Mononuclear cell (primary cell): ENCODE results near the gene NTN4. TPM values are rescaled to one million over a fixed set of nuclear protein-coding genes. Genes with fewer than 3 reads are reported as not detected.
"Not testable (repeated sequence)": the region's sequence is repeated elsewhere in the genome, so short reads cannot be mapped to it uniquely, and the experiment has no call there.

Source experiments
- H3K27me3 ChIP-seq: 2 replicates; pipeline ENCODE4 v1.6.0; 2011; ENCODE audit warnings: low read length, control low read depth; ENCODE audit not compliant: insufficient read depth
- H3K4me1 ChIP-seq: 2 replicates; pipeline ENCODE4 v1.5.1; 2011; ENCODE audit warnings: mild to moderate bottlenecking, low read length, control low read depth; ENCODE audit not compliant: insufficient read depth
- H3K4me3 ChIP-seq: 2 replicates; pipeline ENCODE4 v1.5.1; 2011; ENCODE audit warnings: mild to moderate bottlenecking, low read length, moderate library complexity
- H3K9me3 ChIP-seq: 2 replicates; pipeline ENCODE4 v1.5.1; 2011; ENCODE audit warnings: low read depth, mild to moderate bottlenecking, control low read depth, low read length
- total RNA-seq: library from RNA; depleted of rRNA; stranded (reverse); fragments of >200 nt; gene quantifications from one replicate; pipeline ENCODE4 v1.2.3, GENCODE V29; 2012

NTN4 gene
- total RNA-seq, 1 donor, result 0.31 TPM

- Histone ChIP-seq H3K4me3 (no peak overlapping the region), H3K27me3 (no peaks in the 10 kb centered on the region), H3K9me3 (no peaks in the 10 kb centered on the region), H3K4me1 (no peaks in the 10 kb centered on the region)
These were observed 102.6 kb downstream of the NTN4 start for GRCh38 chr12:95687937-95688336.

- no peak overlapping the region for H3K4me3 ChIP-seq
- no peaks in the 10 kb centered on the region for H3K27me3 ChIP-seq
- H3K4me1 ChIP-seq, result no peaks in the 10 kb centered on the region
- H3K9me3 ChIP-seq, result no peaks in the 10 kb centered on the region
These were observed 107.1 kb downstream of the NTN4 start for GRCh38 chr12:95683418-95683817.

- Histone ChIP-seq H3K4me1 (no peaks in the 10 kb centered on the region), H3K27me3 (no peaks in the 10 kb centered on the region)
These were observed 109.3 kb downstream of the NTN4 start for GRCh38 chr12:95681210-95681765.

GRCh38 chr12:95678684-95679083, 111.9 kb downstream of the NTN4 start:
- Histone ChIP-seq H3K27me3 (no peaks in the 10 kb centered on the region), H3K4me3 (no peak overlapping the region), H3K4me1 (no peaks in the 10 kb centered on the region), H3K9me3 (no peaks in the 10 kb centered on the region)

More at GRCh38 chr12:95681210-95681765, 109.3 kb downstream of the NTN4 start:
- Histone ChIP-seq H3K4me3 (no peak overlapping the region), H3K9me3 (no peaks in the 10 kb centered on the region)

- not testable (repeated sequence) for H3K4me1 ChIP-seq, H3K4me3 ChIP-seq, H3K9me3 ChIP-seq, H3K27me3 ChIP-seq
These were observed 112.8 kb downstream of the NTN4 start for GRCh38 chr12:95677782-95678181.

GRCh38 chr12:95674631-95675030, 115.9 kb downstream of the NTN4 start:
- Histone ChIP-seq H3K4me1 (no peaks in the 10 kb centered on the region), H3K27me3 (no peaks in the 10 kb centered on the region), H3K4me3 (no peak overlapping the region), H3K9me3 (no peaks in the 10 kb centered on the region)

- no peaks in the 10 kb centered on the region for H3K9me3 ChIP-seq
- H3K4me3 ChIP-seq, result no peak overlapping the region
- no peaks in the 10 kb centered on the region for H3K27me3 ChIP-seq
- H3K4me1 ChIP-seq, result no peaks in the 10 kb centered on the region
These were observed 116.4 kb downstream of the NTN4 start for GRCh38 chr12:95674163-95674562.

GRCh38 chr12:95673576-95673975, 117.0 kb downstream of the NTN4 start:
- H3K27me3 ChIP-seq, result no peaks in the 10 kb centered on the region
- H3K9me3 ChIP-seq, result no peaks in the 10 kb centered on the region
- H3K4me1 ChIP-seq, result no peaks in the 10 kb centered on the region
- H3K4me3 ChIP-seq, result no peak overlapping the region

- Histone ChIP-seq H3K4me1 (no peaks in the 10 kb centered on the region), H3K9me3 (no peaks in the 10 kb centered on the region)
These were observed 118.4 kb downstream of the NTN4 start for GRCh38 chr12:95672166-95672565.

GRCh38 chr12:95671265-95671664, 119.3 kb downstream of the NTN4 start:
- H3K4me1 ChIP-seq, result no peaks in the 10 kb centered on the region
- H3K9me3 ChIP-seq, result no peaks in the 10 kb centered on the region
- H3K27me3 ChIP-seq, result no peaks in the 10 kb centered on the region
- H3K4me3 ChIP-seq, result no peak overlapping the region

More at GRCh38 chr12:95672166-95672565, 118.4 kb downstream of the NTN4 start:
- H3K4me3 ChIP-seq, result no peak overlapping the region
- H3K27me3 ChIP-seq, result no peaks in the 10 kb centered on the region

GRCh38 chr12:95663525-95663924, 127.0 kb downstream of the NTN4 start:
- Histone ChIP-seq H3K27me3 (no peaks in the 10 kb centered on the region), H3K9me3 (no peaks in the 10 kb centered on the region), H3K4me3 (no peak overlapping the region), H3K4me1 (no peaks in the 10 kb centered on the region)

GRCh38 chr12:95661360-95661759, 129.2 kb downstream of the NTN4 start:
- Histone ChIP-seq H3K4me1 (no peaks in the 10 kb centered on the region), H3K4me3 (no peak overlapping the region), H3K9me3 (no peaks in the 10 kb centered on the region), H3K27me3 (no peaks in the 10 kb centered on the region)

- no peaks in the 10 kb centered on the region for H3K27me3 ChIP-seq
- no peaks in the 10 kb centered on the region for H3K9me3 ChIP-seq
- no peaks in the 10 kb centered on the region for H3K4me1 ChIP-seq
- H3K4me3 ChIP-seq, result no peak overlapping the region
These were observed 132.2 kb downstream of the NTN4 start for GRCh38 chr12:95658386-95658785.

- not testable (repeated sequence) for H3K9me3 ChIP-seq, H3K4me1 ChIP-seq, H3K4me3 ChIP-seq, H3K27me3 ChIP-seq
These were observed 135.9 kb downstream of the NTN4 start for GRCh38 chr12:95654665-95655064.

- no peaks in the 10 kb centered on the region for H3K9me3 ChIP-seq
- H3K27me3 ChIP-seq, result no peaks in the 10 kb centered on the region
- no peaks in the 10 kb centered on the region for H3K4me1 ChIP-seq
- H3K4me3 ChIP-seq, result no peak overlapping the region
These were observed 136.6 kb downstream of the NTN4 start for GRCh38 chr12:95653771-95654546.

GRCh38 chr12:95651681-95652080, 138.9 kb downstream of the NTN4 start:
- Histone ChIP-seq H3K4me1 (no peaks in the 10 kb centered on the region), H3K4me3 (no peak overlapping the region), H3K9me3 (no peaks in the 10 kb centered on the region), H3K27me3 (no peaks in the 10 kb centered on the region)
